ENCODE data around the gene SLC6A14. TPM values are rescaled to one million over a fixed set of nuclear protein-coding genes. Genes with fewer than 3 reads are reported as not detected.

The SLC6A14 gene
- total RNA-seq, 2 experiments from 2014 or later: not detected

GRCh38 chrX:116449156-116449555 is 12.8 kb downstream of the SLC6A14 start:
- Mint-ChIP-seq H3K4me3 (no peak overlapping the region), H3K36me3 (ENCODE audit: low read depth) (no peaks in the 10 kb centered on the region), H3K4me1 (ENCODE audit: low read depth) (no peaks in the 10 kb centered on the region), H3K27me3 (no peaks in the 10 kb centered on the region), H3K27ac (no peak overlapping the region), H3K9me3 (no peaks in the 10 kb centered on the region)
- Histone ChIP-seq H3K4me1 (ENCODE audit: insufficient read depth, low read length) (no peaks in the 10 kb centered on the region), H3K4me3 (ENCODE audit: low read length) (no peak overlapping the region), H3K36me3 (ENCODE audit: insufficient read depth, low read length) (no peaks in the 10 kb centered on the region), H3K9me3 (ENCODE audit: control insufficient read depth in 1 of 2, insufficient read depth in 1 of 2, low read length in 2 of 2) (no peaks in the 10 kb centered on the region), H3K27ac (ENCODE audit: low read depth in 1 of 2, low read length in 2 of 2) (no peak overlapping the region), H3K27me3 (ENCODE audit: control insufficient read depth in 1 of 2, insufficient read depth in 2 of 2, low read length in 2 of 2) (no peaks in the 10 kb centered on the region)
- ATAC-seq (ENCODE audit: poor library complexity): no peak
- intact Hi-C loops (cut with DNase I, micrococcal nuclease): no loop called here
- CTCF ChIA-PET: no interaction called here
- POLR2A ChIA-PET: no interaction called here
- DNase-seq: no peak
- TF ChIP-seq, protein P1, sequence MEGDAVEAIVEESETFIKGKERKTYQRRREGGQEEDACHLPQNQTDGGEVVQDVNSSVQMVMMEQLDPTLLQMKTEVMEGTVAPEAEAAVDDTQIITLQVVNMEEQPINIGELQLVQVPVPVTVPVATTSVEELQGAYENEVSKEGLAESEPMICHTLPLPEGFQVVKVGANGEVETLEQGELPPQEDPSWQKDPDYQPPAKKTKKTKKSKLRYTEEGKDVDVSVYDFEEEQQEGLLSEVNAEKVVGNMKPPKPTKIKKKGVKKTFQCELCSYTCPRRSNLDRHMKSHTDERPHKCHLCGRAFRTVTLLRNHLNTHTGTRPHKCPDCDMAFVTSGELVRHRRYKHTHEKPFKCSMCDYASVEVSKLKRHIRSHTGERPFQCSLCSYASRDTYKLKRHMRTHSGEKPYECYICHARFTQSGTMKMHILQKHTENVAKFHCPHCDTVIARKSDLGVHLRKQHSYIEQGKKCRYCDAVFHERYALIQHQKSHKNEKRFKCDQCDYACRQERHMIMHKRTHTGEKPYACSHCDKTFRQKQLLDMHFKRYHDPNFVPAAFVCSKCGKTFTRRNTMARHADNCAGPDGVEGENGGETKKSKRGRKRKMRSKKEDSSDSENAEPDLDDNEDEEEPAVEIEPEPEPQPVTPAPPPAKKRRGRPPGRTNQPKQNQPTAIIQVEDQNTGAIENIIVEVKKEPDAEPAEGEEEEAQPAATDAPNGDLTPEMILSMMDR (IDR thresholded peaks at IDR 0.05): no peak

DNA sequence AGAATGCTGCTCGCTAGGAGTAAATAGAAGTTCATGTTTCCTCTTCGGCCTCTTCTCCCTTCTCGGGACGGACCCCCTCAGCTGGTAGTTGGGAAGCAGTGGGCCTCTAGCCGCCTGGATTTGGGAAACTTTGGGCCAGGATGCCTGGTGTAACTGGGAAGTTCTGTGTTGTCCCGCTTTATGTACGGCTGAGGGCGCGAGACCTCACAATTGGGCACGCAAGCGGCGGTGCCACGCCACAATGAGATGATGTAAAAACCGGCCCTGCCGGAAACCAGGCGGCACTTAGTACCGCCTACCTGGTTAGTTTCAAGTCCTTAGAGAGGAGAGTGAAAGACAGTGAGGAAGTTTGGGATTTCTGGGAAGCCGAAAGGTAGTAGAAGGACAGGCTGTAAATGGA is 26.4 kb downstream of the SLC6A14 start, which contains the start of gene CT83:
CT83 (minus strand) TSS at position 155 of the 400 bp plus-strand sequence; CDS start at position 35, 120 bp downstream.
- Mint-ChIP-seq H3K4me3 (no peak within 1 kb of the TSS), H3K36me3 (ENCODE audit: low read depth) (no peaks in the 10 kb centered on the region), H3K27me3 (no peaks in the 10 kb centered on the region), H3K27ac (no peak within 1 kb of the TSS), H3K4me1 (ENCODE audit: low read depth) (no peaks in the 10 kb centered on the region), H3K9me3 (no peaks in the 10 kb centered on the region)
- TF ChIP-seq, protein P1 (IDR thresholded peaks at IDR 0.05): no peak
- Histone ChIP-seq H3K4me3 (ENCODE audit: low read length) (no peak within 1 kb of the TSS), H3K27me3 (ENCODE audit: control insufficient read depth in 1 of 2, insufficient read depth in 2 of 2, low read length in 2 of 2) (no peaks in the 10 kb centered on the region), H3K27ac (ENCODE audit: low read depth in 1 of 2, low read length in 2 of 2) (no peak within 1 kb of the TSS), H3K9me3 (ENCODE audit: control insufficient read depth in 1 of 2, insufficient read depth in 1 of 2, low read length in 2 of 2) (no peaks in the 10 kb centered on the region), H3K4me1 (ENCODE audit: insufficient read depth, low read length) (no peaks in the 10 kb centered on the region), H3K36me3 (ENCODE audit: insufficient read depth, low read length) (no peaks in the 10 kb centered on the region)
- intact Hi-C loops (cut with DNase I, micrococcal nuclease): no loop called here
- POLR2A ChIA-PET: no interaction called here
- no peak for ATAC-seq (ENCODE audit: poor library complexity)
- CTCF ChIA-PET: no interaction called here
- DNase-seq: peak in 1 of 14 experiments; percentile 2

- no peaks in the 10 kb centered on the region for H3K9me3 Mint-ChIP-seq
- H3K4me1 Mint-ChIP-seq (ENCODE audit: low read depth): no peaks in the 10 kb centered on the region
- H3K4me1 ChIP-seq (ENCODE audit: insufficient read depth, low read length): no peaks in the 10 kb centered on the region
- H3K36me3 Mint-ChIP-seq (ENCODE audit: low read depth): no peaks in the 10 kb centered on the region
- no peak overlapping the region for H3K4me3 Mint-ChIP-seq
- intact Hi-C loops (cut with DNase I, micrococcal nuclease): no loop called here
- DNase-seq: no peak
- CTCF ChIA-PET: no interaction called here
- H3K36me3 ChIP-seq (ENCODE audit: insufficient read depth, low read length): no peaks in the 10 kb centered on the region
- no peak for ATAC-seq (ENCODE audit: poor library complexity)
- H3K27ac ChIP-seq (ENCODE audit: low read depth in 1 of 2, low read length in 2 of 2): no peak overlapping the region
- no peak overlapping the region for H3K27ac Mint-ChIP-seq
- H3K27me3 Mint-ChIP-seq: no peaks in the 10 kb centered on the region
- POLR2A ChIA-PET: no interaction called here
- H3K27me3 ChIP-seq (ENCODE audit: control insufficient read depth in 1 of 2, insufficient read depth in 2 of 2, low read length in 2 of 2): no peaks in the 10 kb centered on the region
- no peaks in the 10 kb centered on the region for H3K9me3 ChIP-seq (ENCODE audit: control insufficient read depth in 1 of 2, insufficient read depth in 1 of 2, low read length in 2 of 2)
- H3K4me3 ChIP-seq (ENCODE audit: low read length): no peak overlapping the region
- TF ChIP-seq, protein P1 (IDR thresholded peaks at IDR 0.05): no peak
These were observed 43.7 kb downstream of the SLC6A14 start for GRCh38 chrX:116480059-116480458.

All from CD4-positive, alpha-beta T cell (primary cell).